ENCODE measurements around the gene GLDN. TPM values are rescaled to one million over a fixed set of nuclear protein-coding genes. Genes with fewer than 3 reads are reported as not detected.

GLDN gene
- total RNA-seq, 1 donor from 2014 or later, result 0.21 TPM

- H3K4me1 Mint-ChIP-seq (ENCODE audit: unreplicated experiment), result peaks cover 20% of the 10 kb centered on the region
- TF ChIP-seq CTCF (IDR thresholded peaks at IDR 0.05; ENCODE audit: unreplicated experiment), result no peak
- H3K27me3 Mint-ChIP-seq (ENCODE audit: unreplicated experiment), result no peaks in the 10 kb centered on the region
- no peak overlapping the region for H3K27ac Mint-ChIP-seq (ENCODE audit: unreplicated experiment)
- DNase-seq (ENCODE audit: low spot score), result no peak
- no peak overlapping the region for H3K4me3 Mint-ChIP-seq (ENCODE audit: unreplicated experiment)
- H3K9me3 Mint-ChIP-seq (ENCODE audit: unreplicated experiment), result no peaks in the 10 kb centered on the region
- H3K36me3 Mint-ChIP-seq (ENCODE audit: low read depth, unreplicated experiment), result no peaks in the 10 kb centered on the region
Observed at GRCh38 chr15:51303462-51303980, 37.9 kb upstream of the GLDN start.

DNA sequence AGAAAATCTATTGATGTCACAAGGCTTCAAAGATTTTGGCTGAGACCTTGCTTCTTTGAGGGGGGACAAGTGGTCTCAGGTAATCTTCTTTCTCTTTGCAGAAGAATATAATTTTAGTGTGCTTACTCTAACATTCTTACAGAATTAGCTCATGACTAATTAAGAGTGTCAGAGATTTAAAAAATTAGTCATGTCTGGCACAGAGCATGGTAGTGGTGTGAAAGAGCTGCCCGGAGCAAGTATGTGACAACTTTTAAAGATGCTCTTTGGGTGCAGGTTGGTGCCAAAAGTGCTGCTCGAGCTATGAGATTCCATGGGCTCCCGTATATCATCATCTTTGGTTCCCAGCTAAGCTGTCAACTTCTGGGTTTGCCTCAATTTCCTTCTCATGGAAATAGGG, 34.1 kb upstream of the GLDN start:
- H3K9me3 Mint-ChIP-seq (ENCODE audit: unreplicated experiment), result no peaks in the 10 kb centered on the region

DNA sequence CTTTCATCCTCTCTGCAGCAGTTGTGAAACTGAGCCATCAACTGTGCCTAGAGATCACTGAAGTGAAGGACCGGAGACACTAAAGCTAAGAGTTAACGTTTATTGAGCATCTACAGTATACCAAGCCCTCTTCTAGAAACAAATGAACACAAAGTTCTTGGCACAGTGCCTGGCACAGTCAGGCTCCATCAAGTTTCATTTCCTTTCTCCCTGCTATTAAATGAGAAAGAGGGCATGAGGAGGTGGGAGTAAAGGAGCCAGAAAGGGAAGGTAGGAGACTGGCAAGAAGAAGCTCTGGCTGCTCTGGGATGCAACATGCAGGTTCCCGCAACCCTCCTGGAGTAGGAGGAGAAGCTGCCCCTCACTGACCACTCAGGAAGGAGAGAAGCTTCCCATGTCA, 33.6 kb upstream of the GLDN start:
- no peak for DNase-seq (ENCODE audit: low spot score)
- Mint-ChIP-seq H3K36me3 (ENCODE audit: low read depth, unreplicated experiment) (no peaks in the 10 kb centered on the region), H3K27ac (ENCODE audit: unreplicated experiment) (no peak overlapping the region), H3K4me3 (ENCODE audit: unreplicated experiment) (no peak overlapping the region), H3K27me3 (ENCODE audit: unreplicated experiment) (no peaks in the 10 kb centered on the region), H3K9me3 (ENCODE audit: unreplicated experiment) (no peaks in the 10 kb centered on the region), H3K4me1 (ENCODE audit: unreplicated experiment) (no peaks in the 10 kb centered on the region)
- no peak for TF ChIP-seq CTCF (IDR thresholded peaks at IDR 0.05; ENCODE audit: unreplicated experiment)

More for the DNA sequence above, 34.1 kb upstream of the GLDN start:
- Mint-ChIP-seq H3K27me3 (ENCODE audit: unreplicated experiment) (no peaks in the 10 kb centered on the region), H3K36me3 (ENCODE audit: low read depth, unreplicated experiment) (no peaks in the 10 kb centered on the region), H3K4me3 (ENCODE audit: unreplicated experiment) (no peak overlapping the region), H3K4me1 (ENCODE audit: unreplicated experiment) (no peaks in the 10 kb centered on the region), H3K27ac (ENCODE audit: unreplicated experiment) (no peak overlapping the region)
- TF ChIP-seq CTCF (IDR thresholded peaks at IDR 0.05; ENCODE audit: unreplicated experiment), result no peak
- DNase-seq (ENCODE audit: low spot score), result no peak

DNA sequence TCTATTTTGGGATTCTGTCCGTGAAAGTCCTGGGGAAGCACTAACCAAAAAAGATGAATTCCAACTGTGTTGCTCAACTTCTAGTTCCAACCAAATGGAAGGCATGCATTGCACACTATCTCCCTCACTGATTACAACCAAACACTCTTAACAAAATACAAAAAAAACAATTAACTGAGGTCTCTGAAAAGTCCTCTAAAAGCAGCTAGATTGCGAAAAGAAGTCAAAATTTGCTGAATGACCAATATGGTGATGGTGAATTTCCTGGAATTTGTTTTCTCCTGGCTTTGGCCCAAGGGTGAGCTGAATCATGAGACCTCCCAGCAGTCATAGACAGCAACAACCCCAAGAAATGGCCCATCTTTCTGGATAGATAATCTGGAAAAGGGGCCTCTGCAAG, 31.4 kb upstream of the GLDN start:
- Mint-ChIP-seq H3K27ac (ENCODE audit: unreplicated experiment) (no peak overlapping the region), H3K4me3 (ENCODE audit: unreplicated experiment) (no peak overlapping the region), H3K27me3 (ENCODE audit: unreplicated experiment) (no peaks in the 10 kb centered on the region), H3K36me3 (ENCODE audit: low read depth, unreplicated experiment) (no peaks in the 10 kb centered on the region), H3K9me3 (ENCODE audit: unreplicated experiment) (no peaks in the 10 kb centered on the region), H3K4me1 (ENCODE audit: unreplicated experiment) (no peaks in the 10 kb centered on the region)
- TF ChIP-seq CTCF (IDR thresholded peaks at IDR 0.05; ENCODE audit: unreplicated experiment), result no peak
- no peak for DNase-seq (ENCODE audit: low spot score)

- no peak for DNase-seq (ENCODE audit: low spot score)
- H3K9me3 Mint-ChIP-seq (ENCODE audit: unreplicated experiment), result no peaks in the 10 kb centered on the region
- H3K27me3 Mint-ChIP-seq (ENCODE audit: unreplicated experiment), result no peaks in the 10 kb centered on the region
- no peak for TF ChIP-seq CTCF (IDR thresholded peaks at IDR 0.05; ENCODE audit: unreplicated experiment)
- H3K4me3 Mint-ChIP-seq (ENCODE audit: unreplicated experiment), result no peak overlapping the region
- H3K4me1 Mint-ChIP-seq (ENCODE audit: unreplicated experiment), result no peaks in the 10 kb centered on the region
- H3K27ac Mint-ChIP-seq (ENCODE audit: unreplicated experiment), result no peak overlapping the region
- H3K36me3 Mint-ChIP-seq (ENCODE audit: low read depth, unreplicated experiment), result no peaks in the 10 kb centered on the region
Observed at GRCh38 chr15:51311510-51311909, 29.9 kb upstream of the GLDN start.

All from endothelial cell (in vitro differentiated cells).